GM19463 (cell line): ENCODE measurements around the gene CALML3.

Experiments used
- ATAC-seq: cut with Tn5 transposase; IDR thresholded peaks from one replicate; pipeline ENCODE4 v1.9.1; 2021; ENCODE audit warnings: mild to moderate bottlenecking, moderate library complexity; ENCODE audit not compliant: unreplicated experiment

The CALML3 gene

DNA sequence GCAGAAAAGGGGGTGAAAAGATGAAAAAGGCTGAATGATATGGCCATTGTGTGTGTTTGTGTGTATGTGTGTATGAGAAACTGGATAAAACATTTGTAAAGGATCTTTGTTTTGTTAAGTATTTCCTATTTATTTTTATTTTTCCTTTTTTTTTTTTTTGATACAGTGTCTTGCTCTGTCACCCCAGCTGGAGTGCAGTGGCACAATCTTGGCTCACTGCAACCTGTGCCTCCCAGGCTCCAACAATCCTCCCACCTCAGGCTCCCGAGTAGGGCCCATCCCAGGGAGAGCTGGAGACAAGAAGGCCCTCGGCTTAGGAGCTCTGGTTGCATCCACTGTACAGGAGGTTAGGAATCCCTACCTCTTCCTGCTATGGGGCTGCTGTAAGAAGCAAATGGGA, 18.5 kb upstream of the CALML3 start:
- no peak for ATAC-seq

DNA sequence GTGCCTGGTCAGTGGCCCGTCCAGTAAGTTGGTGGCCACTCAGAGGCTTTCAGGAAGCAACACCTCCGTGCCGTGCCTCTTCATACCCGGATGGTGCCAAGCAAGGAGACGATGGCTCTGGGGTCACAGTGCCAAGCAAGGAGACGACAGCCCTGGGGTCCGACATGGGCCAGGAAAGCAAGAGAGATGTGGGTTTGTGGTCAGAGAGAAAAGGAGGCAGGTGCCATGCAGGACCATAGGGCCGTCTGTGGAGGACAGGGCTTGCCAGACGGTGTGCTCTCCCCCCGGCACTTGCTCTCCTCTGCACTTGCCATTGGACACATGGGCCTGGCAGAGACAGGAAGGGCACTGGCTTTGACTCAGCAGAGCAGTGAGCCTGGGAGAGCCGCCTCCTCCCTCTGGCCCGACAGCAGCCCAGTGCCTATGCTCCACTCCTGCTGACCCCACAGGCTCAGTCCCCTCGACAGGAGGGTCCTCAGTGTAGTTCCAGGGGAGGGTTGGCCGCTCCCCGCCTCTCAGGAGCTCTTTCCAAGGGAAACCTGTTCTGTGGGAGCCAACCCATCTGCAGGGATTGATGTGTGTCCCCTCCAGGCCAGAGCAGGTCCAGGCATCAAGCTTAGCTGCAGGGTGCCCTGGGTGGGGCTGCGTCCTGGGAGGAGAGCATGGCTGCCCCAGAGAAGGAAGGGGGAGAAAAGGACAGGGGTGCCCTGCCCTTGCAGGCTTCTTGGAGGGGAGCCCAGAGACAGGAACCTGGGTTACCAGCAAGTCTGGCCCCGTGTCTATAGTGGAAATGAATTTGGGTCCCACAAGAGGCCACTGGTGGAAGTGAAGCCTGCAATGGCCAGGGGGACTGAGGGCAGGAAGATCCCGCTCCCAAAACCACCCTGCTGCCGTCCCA, 17.8 kb upstream of the CALML3 start:
- no peak for ATAC-seq

DNA sequence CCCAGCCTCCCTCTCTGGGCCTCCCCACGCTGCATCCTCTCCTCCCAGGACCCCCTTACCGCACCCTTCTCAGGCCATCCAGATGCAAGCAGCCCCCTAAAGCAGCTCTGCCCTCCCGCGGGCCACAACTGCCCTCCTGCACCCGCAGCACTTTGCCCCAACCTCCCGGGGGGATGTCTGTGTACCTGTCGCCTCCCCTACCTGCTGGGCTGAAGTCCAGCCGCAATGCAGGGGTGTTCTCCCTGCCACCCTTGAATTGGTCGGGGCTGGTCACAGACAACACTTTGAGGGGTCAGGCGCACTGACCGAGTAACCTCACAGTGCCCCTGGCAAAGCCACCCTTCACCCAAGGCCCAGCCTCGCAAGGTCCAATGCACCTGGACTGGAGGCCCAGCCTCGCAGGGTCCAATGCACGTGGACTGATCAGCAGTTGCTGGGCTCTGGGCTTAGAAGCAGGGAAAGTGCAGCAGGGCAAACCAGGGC, 17.1 kb upstream of the CALML3 start:
- no peak for ATAC-seq

DNA sequence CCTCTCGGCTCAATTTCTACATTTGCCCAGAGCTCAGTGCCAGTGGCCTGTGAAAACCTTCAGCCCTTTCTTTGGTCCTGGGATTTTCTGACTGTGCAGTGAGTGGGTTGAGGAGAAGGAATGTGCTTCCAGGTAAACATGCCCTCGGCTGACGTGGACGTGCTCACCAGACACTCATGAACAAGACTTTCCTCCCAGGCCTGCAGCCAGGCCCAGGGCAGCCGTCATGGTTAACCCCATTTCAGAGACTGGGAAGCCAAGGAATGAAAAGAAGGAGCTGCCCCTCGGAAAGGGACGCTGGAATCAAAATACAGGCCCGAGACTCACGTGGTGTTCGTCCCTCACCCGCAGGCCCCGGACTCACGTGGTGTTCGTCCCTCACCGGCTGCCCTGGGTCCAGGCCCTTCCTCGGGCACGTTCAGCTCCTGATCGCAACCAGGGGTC, 16.6 kb upstream of the CALML3 start:
- ATAC-seq = no peak

DNA sequence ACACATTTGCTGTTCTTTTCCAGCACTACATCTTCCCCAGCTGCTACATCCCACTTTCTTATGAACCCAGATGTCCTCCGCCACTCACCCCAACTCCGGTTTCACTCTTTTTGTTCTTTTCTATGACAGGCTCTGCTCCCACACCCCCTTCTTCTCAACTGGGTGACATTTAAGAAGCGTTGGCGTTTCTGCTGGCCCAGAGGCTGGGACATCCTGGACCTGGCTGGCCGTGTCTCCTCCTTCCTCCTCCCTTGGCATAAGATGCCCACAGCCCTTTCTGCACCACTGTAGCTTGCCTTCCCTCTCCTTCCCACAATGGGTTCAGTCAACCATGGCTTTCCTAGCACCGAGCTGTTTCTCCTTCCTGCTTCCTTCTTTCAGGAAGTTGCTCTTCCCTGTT, 16.0 kb upstream of the CALML3 start:
- no peak for ATAC-seq

DNA sequence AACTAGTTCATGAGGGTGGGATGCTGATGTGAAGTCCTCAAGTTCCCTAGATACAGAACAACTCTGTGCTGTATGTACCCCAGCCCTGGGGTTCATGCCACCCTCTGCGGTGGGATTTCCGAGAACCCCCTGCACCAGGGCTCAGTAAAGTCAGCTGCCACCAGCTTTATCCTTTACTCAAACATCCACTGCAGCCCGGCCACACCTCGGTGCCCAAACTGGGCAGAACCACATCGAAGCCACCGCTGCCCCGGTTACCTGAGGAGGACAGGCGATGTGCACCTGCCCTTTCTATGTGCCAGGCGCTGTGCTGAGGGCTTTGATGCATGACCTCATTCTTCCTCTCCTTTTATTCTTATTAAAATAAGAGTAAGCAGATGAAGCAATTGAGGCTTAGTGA, 15.5 kb upstream of the CALML3 start:
- ATAC-seq = no peak

DNA sequence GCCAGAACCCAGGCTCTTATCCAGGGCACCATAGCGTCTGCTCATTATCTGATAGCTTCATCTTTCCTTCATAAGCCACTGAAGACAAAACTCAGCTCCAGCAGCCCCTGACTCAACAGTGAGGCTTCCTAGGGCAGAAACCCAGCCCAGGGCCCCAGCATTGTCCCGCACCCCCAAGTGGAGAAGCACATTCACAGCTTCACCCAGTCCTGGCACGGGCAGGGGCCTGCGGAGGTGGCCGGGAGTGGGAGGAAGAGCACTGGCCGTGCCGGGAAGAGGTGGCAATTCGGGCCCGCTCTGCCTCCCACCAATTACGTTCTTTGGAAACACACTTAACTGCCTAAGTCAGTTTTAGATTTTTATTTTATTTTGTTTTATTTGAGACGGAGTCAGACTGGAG, 15.1 kb upstream of the CALML3 start:
- no peak for ATAC-seq

DNA sequence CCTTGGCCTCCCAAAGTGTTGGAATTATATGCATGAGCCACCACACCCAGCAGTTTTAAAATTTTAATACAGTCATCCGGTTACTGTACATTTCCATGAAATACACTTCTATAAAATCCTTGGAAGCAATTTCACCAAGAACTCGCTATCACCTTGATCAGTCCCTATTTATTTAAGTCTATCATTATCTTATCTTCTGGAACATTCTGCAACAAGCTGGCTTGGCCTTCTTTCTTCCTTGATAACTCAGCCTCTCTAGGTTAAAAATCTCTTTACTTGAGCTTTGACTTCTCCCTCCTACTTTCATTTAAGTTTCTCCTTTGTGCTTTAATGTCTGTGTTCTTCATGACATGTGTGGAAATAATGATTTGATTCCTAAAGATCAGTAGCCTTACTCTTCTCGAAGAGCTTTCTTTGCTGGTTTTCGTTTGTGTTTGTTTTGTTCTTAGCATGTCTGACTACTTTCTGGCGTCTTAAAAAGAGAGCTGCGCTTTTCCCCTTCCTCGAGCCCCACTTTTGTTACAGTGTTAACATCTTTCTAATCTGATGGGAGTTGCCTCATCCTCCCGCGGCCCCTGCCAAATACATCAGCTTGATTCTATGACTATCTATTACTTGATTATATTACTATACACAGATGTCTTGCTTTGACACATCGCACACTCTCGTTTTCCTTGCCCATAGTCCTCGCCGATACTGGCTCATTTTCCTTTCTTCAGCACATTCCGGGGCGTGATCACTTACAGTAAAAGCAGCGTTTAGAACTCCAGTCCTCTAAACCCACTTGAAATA, 14.3 kb upstream of the CALML3 start:
- no peak for ATAC-seq

DNA sequence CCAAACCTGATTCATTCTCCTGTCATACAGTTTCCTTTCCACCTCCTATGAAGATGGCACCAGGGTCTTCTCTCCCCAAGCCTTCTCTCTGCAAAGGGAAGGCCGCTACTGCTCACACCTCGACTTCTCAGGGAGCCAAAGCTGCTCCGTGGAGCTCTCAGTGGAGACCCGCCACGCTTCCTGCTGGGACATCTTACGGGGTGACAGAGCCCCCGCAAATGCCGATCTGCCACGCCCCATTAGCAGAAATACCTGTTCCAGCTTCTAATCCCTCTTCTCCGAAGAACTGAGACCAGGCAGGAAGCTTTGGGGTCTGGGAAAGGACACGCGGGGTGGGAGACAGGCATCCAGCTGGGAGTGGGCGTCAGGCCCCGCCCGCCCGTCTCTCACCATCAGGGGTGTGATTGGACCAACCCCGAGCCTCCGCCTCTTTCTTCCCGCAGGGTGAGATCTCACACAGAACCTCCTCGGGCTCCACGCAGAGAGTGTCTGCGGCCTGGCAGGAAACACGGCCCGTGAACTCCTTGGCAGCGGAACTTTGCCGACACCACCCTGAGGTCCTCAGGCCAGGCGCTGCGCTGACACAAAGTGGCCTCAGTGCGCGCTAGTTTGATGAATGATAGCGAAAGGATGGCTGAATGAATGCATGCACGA, 13.4 kb upstream of the CALML3 start:
- no peak for ATAC-seq

DNA sequence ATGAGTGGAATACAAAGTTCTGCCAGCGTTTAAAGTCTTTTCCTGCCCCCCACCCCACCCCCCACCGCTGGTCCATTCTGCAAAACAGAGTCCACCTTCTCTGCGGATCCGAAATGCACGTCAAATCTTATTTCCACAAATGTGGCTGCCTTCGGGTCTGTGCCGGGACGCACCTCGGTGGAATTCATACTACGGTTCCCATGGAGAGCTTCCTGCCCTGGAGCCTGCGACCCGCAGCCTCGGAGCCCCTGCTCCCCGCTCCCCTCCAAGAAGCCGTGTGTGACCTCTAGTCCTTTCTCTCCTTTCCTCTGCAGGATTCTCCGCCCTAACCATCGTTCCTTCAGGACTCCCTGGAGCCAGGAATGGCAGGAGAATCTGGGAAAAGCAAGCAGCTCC, 12.9 kb upstream of the CALML3 start:
- ATAC-seq = no peak

DNA sequence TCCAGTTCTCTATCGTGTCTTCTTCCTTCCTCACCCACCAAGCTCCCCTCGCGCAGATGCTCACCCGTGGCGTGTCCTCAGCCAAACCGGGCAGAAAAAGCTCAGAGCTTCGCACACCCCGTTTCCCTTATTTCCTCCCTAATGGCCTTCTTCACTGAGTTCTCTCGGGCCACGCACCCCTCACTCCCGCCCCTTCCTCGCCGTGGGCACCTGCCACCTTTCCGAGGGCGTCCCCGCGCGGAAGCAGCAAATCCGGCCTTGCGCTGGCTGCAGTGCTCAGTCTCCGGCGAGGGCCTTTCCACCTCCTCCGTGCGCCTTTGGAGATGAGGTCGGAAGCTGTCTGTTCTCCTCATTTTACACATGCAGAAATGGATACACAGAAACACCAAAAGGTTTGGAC, 12.4 kb upstream of the CALML3 start:
- no peak for ATAC-seq

DNA sequence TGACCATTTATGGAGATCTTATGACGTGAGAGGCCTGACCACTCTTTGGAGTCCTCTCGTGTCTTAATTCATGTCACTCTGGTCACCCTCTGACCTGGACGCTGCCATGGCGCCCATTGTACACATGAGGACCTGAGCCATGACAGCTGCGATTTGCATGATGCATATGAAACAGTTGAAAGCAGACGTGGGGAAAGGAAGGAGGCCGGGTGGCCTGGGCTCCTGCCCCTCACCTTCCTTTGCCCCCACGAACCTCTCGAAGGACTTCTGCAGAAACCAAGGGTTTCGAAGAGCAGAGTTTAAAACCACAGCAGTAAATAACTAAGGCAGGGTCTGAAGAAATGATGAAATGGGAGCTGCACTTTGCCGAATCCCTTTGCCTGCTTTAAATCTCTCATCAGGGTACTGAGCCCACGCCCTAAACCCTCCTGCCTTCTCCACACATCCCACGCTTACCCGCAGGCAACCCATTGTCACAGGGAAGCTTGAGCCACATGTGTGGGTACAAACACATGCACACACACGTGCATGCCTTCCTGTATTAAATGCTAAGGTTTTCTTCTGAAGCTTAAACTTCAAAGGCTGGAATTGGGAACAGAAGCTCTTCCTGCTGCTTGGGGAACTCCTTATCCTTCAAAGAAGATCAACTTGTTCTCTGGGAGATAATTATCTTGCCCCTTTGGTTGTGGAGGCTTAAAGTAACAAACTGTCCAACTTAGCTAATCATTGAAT, 11.7 kb upstream of the CALML3 start:
- ATAC-seq = no peak

DNA sequence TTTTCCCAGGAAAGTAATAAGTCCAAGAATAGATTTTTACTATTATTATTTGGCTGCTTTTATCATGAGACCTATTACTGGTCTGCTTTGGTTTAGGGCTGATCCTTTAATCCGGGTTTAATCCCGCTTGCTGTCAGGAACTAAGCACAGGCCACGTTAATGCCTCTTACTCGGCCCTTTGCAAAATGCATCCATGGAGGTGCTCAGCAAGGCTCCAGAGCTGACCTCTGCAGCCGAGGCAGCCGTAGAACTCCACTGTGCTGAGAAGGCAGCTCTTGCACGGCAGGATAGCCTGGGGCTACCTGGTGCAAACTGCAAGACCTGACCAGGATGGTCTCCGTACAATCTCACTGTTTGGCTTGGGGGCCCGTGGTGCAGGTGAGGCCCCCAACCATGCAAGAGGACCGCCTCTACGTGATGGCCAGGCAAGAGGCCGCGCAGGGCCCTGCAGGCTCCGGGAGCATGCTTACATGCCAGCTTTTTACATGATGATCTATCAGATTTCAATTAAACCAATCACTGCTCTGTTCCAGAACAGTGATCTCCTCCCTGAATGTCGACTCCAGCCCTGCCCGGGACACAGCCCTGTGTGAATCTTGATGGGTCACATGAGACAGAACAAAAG, 10.4 kb upstream of the CALML3 start:
- no peak for ATAC-seq

DNA sequence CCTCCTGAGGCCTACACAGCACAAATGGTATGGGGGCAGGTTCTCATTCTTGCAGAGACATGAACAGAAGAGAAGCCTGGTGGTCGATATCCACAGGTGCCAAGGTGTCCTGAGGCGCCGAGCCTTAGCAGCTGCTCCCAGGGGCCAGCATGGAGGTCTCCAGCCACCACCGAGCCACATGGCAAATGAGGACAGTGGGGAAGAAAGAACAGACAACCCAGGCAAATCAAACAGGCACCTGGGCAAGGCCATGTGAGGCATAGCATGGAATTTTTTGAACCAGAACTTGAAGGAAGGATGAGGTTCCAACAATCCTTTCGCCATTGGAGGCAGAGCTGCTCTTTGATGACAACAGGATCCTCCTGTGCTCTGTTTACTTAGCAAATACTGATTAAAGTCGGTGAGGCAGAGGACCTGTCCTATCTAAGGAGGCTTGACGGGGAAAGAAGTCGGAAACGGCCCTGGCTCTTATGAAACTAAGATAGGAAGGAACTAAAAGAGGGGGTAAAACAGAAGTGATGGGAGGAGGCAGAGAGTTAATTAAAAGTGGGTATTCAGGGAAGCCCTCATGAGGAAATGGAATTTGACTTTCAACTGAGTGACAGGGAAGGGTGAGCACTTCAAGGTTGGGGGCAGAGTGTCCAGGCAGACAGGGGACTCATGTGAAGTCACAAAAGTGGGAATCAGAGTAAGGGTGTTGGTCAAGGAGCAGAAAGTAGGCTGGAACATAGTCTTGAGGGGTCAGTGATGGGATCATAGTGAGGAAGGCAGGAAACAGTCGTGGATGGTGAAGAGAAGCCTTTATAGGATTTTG, 8.6 kb upstream of the CALML3 start:
- no peak for ATAC-seq

DNA sequence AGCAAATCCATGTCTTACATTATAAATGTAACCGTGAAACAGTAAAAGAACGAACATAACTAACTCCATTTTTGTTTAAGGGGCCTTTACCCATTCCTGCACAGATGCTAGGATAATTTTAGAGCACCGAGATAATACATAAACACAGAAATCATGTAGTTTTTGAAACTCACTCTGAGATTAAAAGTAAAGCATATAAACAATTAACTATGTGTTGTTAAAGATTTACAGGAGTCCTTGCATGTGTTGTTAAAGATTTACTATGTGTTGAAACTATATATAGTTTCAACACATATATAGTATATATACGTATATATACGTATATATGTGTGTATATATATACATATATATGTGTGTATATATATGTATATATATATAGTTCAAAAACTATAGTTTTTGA, 7.2 kb upstream of the CALML3 start:
- no peak for ATAC-seq

DNA sequence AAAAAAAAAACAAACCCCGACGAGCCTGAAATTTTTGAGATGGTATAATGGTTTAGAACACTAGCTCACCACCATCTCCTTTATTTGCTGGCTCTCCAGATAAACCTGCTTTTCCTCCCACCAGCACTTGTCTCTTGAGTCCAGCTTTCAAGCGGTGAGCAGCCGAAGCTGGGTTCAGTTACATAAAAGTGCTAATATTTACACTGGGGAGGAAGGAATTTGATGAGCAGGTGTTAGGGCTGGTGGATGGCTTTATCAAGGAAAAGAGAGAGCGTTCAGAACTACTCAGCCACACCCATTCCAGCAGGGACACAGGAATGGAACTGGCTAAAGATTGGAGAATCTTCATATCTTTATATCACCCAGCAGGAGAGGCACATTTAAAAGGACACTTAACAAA, 6.6 kb upstream of the CALML3 start:
- no peak for ATAC-seq

DNA sequence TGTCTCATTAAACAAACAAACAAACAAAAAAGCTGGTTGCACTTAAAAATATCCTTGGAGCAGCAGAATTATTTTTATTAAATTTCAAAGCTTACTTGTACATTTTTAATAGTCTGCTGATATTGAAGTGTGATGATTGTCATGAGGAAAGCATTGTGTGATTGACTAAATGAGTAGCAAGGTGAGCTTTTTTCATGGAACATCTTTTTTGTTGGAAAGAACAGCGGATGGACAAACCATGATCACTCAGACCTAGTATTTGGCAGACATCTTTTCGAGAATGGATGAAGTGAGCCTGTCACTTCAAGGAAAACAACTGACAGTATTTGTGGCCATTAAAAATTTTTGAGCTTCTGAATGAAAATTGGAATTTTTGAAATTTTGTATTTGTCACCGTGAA, 5.7 kb upstream of the CALML3 start:
- ATAC-seq = no peak

DNA sequence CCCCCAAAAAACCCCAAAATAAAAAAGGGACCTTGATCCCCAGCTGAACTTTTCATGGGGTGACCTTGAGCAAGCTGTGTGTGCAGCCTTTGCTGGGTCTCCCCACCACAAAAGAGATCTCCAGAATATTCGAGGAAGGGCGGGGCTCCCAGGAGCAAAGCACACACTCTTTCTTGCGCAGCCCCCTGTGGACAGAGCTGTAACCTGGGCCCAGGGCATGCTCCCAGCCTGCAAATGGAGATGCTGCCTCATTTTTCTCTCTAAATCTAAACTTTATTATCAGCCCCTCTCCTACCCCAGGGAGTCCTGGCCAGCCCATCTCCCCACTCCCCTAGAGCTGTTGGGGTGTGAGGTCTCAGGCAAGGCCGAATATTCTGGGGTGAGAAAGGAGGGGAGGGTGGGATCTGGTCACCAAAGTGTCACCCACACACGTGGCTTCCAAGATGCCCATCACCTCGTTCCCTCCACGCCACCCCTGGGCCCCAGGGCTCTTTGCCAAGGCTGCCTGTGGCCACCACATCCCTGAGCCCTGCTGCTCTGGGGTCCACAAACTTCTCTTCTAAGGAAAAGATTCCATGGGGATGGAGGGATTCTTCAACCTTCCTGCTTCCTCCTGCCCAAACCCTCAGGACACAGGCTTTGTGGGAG, 1.7 kb upstream of the CALML3 start:
- ATAC-seq = no peak
